ENCODE data around the gene TMEM167B. TPM values are rescaled to one million over a fixed set of nuclear protein-coding genes. Genes with fewer than 3 reads are reported as not detected.

The TMEM167B gene
- total and polyA plus RNA-seq, 2 of the 4 experiments (the other 2 are of a cell fraction), result 21.6 to 32.1 TPM

GRCh38 chr1:109075531-109076490 lies 14.8 kb upstream of the TMEM167B start, which contains the start of gene TAF13:
TAF13 (minus strand) TSS chr1:109076003; CDS start chr1:109075947, 56 bp downstream.
- peak within 1 kb of the TSS; percentile 94 to 100 for H4K8ac ChIP-seq (ENCODE audit: low read depth in 2 of 2, low read length in 2 of 2)
- intact Hi-C loops (cut with micrococcal nuclease), result loop anchor here (1.0 kb wide), 1 partner anchor 24 kb away; no protein-coding TSS in a partner anchor
- peak within 1 kb of the TSS; percentile 100 for H4K5ac ChIP-seq (ENCODE audit: low read depth, low read length)
- H3K4me3 ChIP-seq (ENCODE audit: insufficient read depth, low read depth, low read length), result peak within 1 kb of the TSS; percentile 85
- 2% methylated on average over 23 of the region's 39 CpGs; no CpG with 5 or more reads in 1 of the 2 experiments for WGBS, 2 experiments (ENCODE audit: extremely low coverage in 2 of 2, insufficient read length in 1 of 2)
- peak within 1 kb of the TSS; percentile 86 for H2AFZ ChIP-seq (replicated peaks; ENCODE audit: low read length, poor library complexity)
- in situ Hi-C loops (cut with MboI; ENCODE audit: low sequenced_read_pairs), result no loop called here
- peak within 1 kb of the TSS; percentile 95 for H2AK9ac ChIP-seq (replicated peaks; ENCODE audit: low read depth, low read length, poor library complexity)
- peaks cover 3 to 21% of the 10 kb centered on the region in 2 experiments; a peak in 3 of 4 replicates for H3K79me1 ChIP-seq (ENCODE audit: low read depth in 1 of 2, low read length in 2 of 2)
- dilution Hi-C loops (cut with HindIII; ENCODE audit: low sequenced_read_pairs, unreplicated experiment), result no loop called here
- peak; percentile 96 for DNase-seq
- H3K56ac ChIP-seq (ENCODE audit: extremely low read depth, insufficient read depth, low read length), result peak within 1 kb of the TSS; percentile 98
- H4K20me1 ChIP-seq (ENCODE audit: insufficient read depth, low read length), result peaks cover 11% of the 10 kb centered on the region; the same call in 1 of the 2 replicates
- H3K18ac ChIP-seq (ENCODE audit: low read depth, low read length), result peak within 1 kb of the TSS; percentile 99
- H3K23ac ChIP-seq (ENCODE audit: low read depth, low read length), result peak within 1 kb of the TSS; percentile 98
- peak within 1 kb of the TSS; percentile 100 for H3K4me2 ChIP-seq (ENCODE audit: low read depth, low read length)
- H3K9me3 ChIP-seq (ENCODE audit: control insufficient read depth, insufficient read depth, low read length), result no peaks in the 10 kb centered on the region
- ChIA-PET POLR2A (ENCODE audit: unreplicated experiment) (interaction anchor here (0.6 to 1.1 kb wide), 3 partner anchors 8 to 48 kb away, joined by 3 to 4 read pairs (median 3); partner anchors contain the start of gene TMEM167B), CTCF (interaction anchor here (0.6 to 1.0 kb wide), 4 partner anchors 24 to 155 kb away, joined by 3 to 8 read pairs (median 4); a partner anchor contains a TSS)
- peak; percentile 99 for ATAC-seq (ENCODE audit: low read depth)
- peak within 1 kb of the TSS; percentile 99 for H3K4ac ChIP-seq (ENCODE audit: low read depth, low read length)
- peak within 1 kb of the TSS; percentile 75 for H2BK120ac ChIP-seq (ENCODE audit: low read depth, low read length)
- BruUV-seq (replicated peaks), result TSS peak; percentile 98
- H4K91ac ChIP-seq (ENCODE audit: insufficient read depth, low read depth, low read length), result peak within 1 kb of the TSS; percentile 95
- H2BK20ac ChIP-seq (ENCODE audit: low read depth, low read length), result no peak within 1 kb of the TSS; the same call in 1 of the 2 replicates
- H2BK15ac ChIP-seq (ENCODE audit: low read depth, low read length), result peak within 1 kb of the TSS; percentile 81; the same call in 2 of the 3 replicates
- peak within 1 kb of the TSS; percentile 100 for H3K9ac ChIP-seq (ENCODE audit: low read depth, low read length)
- peak within 1 kb of the TSS; percentile 99 for H3K27ac ChIP-seq (ENCODE audit: insufficient read depth, low read length)
- H3K4me1 ChIP-seq (ENCODE audit: control insufficient read depth, insufficient read depth, low read length), result no peaks in the 10 kb centered on the region
- no peaks in the 10 kb centered on the region for H3K27me3 ChIP-seq (ENCODE audit: control insufficient read depth, insufficient read depth, low read length)
- no peaks in the 10 kb centered on the region; the same call in 1 of the 2 replicates for H3K9me1 ChIP-seq (ENCODE audit: insufficient read depth, low read length)
- H2BK5ac ChIP-seq (ENCODE audit: low read depth, low read length, poor library complexity, severe bottlenecking), result peak within 1 kb of the TSS; percentile 98
- H3K14ac ChIP-seq (replicated peaks; ENCODE audit: low read depth, low read length), result peak within 1 kb of the TSS; percentile 99
- H2AK5ac ChIP-seq (ENCODE audit: low read depth, low read length), result peak within 1 kb of the TSS; percentile 96
- peaks cover 12% of the 10 kb centered on the region for H3K36me3 ChIP-seq (ENCODE audit: control insufficient read depth, insufficient read depth, low read length)
- TF ChIP-seq RAD21 (IDR thresholded peaks at IDR 0.05; ENCODE audit: low read length), result peak; percentile 11; the same call in 1 of the 2 replicates
- TF ChIP-seq POLR2A (IDR thresholded peaks at IDR 0.05; ENCODE audit: low read depth, low read length), result peak; percentile 100
- peak; percentile 70; the same call in 1 of the 2 replicates for TF ChIP-seq MXI1 (IDR thresholded peaks at IDR 0.05; ENCODE audit: borderline replicate concordance, low read depth, low read length)
- TF ChIP-seq CTCF (conservative IDR thresholded peaks at IDR 0.05; ENCODE audit: low read depth, low read length), result peak; percentile 43
- TF ChIP-seq SMC3 (IDR thresholded peaks at IDR 0.05; ENCODE audit: low read depth, low read length), result no peak
- peak; percentile 74; the same call in 1 of the 2 replicates for TF ChIP-seq MAZ (IDR thresholded peaks at IDR 0.05; ENCODE audit: borderline replicate concordance, low read depth, low read length)
- TF ChIP-seq MAFK (IDR thresholded peaks at IDR 0.05; ENCODE audit: low read depth, low read length), result no peak
- no peak; the same call in 1 of the 2 replicates for TF ChIP-seq CEBPB (IDR thresholded peaks at IDR 0.05; ENCODE audit: low read depth, low read length)
- no peak for TF ChIP-seq RFX5 (IDR thresholded peaks at IDR 0.05; ENCODE audit: low read depth, low read length)
- no peak for TF ChIP-seq NFE2L2 (IDR thresholded peaks at IDR 0.05; ENCODE audit: low read depth, low read length)
- 0 out of 2 replicates have a peak, but pooled peaks have one; percentile 3 for TF ChIP-seq FOS (IDR thresholded peaks at IDR 0.05; ENCODE audit: low read depth, low read length)
- TF ChIP-seq USF2 (IDR thresholded peaks at IDR 0.05; ENCODE audit: low read depth, low read length), result no peak
- TF ChIP-seq BHLHE40 (IDR thresholded peaks at IDR 0.05; ENCODE audit: low read depth, low read length), result no peak
